Endothelial cell of umbilical vein (primary cell): ENCODE results near the gene SNORC.
A peak's percentile ranks its signal among the peaks of the same experiment; 100 is the strongest.

Experiments
- EZH2 ChIP-seq: IDR thresholded peaks from 2 replicates; pipeline ENCODE4 v1.6.1; 2012; ENCODE audit warnings: borderline replicate concordance, low read depth, mild to moderate bottlenecking, moderate library complexity, low read length, inconsistent platforms; ENCODE audit not compliant: severe bottlenecking
- FOS ChIP-seq: IDR thresholded peaks from 2 replicates; pipeline ENCODE4 v1.6.1; 2011; ENCODE audit warnings: mild to moderate bottlenecking, low read length, moderate library complexity, borderline replicate concordance; ENCODE audit not compliant: insufficient read depth
- GATA2 ChIP-seq: IDR thresholded peaks from 2 replicates; pipeline ENCODE4 v1.7.0; 2011; ENCODE audit warnings: low read depth, mild to moderate bottlenecking, moderate library complexity, mixed read lengths, low read length; ENCODE audit not compliant: insufficient read length, insufficient read depth
- JUN ChIP-seq: IDR thresholded peaks from 2 replicates; pipeline ENCODE4 v1.6.1; 2011; ENCODE audit warnings: borderline replicate concordance, low read depth; ENCODE audit not compliant: insufficient read length, insufficient read depth
- MYC ChIP-seq: IDR thresholded peaks from one replicate; pipeline ENCODE4 v1.6.1; 2011; ENCODE audit warnings: mild to moderate bottlenecking, low read depth, low read length
- POLR2A ChIP-seq: IDR thresholded peaks from 2 replicates; pipeline ENCODE4 v1.6.1; 2012; ENCODE audit warnings: low read depth, mild to moderate bottlenecking, control low read depth, low read length
- POLR2AphosphoS5 ChIP-seq: IDR thresholded peaks from 2 replicates; pipeline ENCODE4 v1.6.1; 2012; ENCODE audit warnings: low read depth, mild to moderate bottlenecking, control low read depth, low read length, moderate library complexity; ENCODE audit not compliant: insufficient read depth
- TF ChIP-seq, protein P1 (sequence below), 2 donors: IDR thresholded peaks; 1 replicate in 1 of 2; 2 replicates in 1 of 2; pipeline ENCODE4 v1.5.1; 2011; ENCODE audit warnings: low read length in 2 of 2, mild to moderate bottlenecking in 2 of 2, moderate library complexity in 2 of 2, control low read depth in 1 of 2, inconsistent platforms in 1 of 2, low read depth in 1 of 2; ENCODE audit not compliant: insufficient read depth in 1 of 2; ENCODE audit errors: extremely low read depth in 1 of 2
- TF ChIP-seq, protein P2 (sequence below): IDR thresholded peaks from 2 replicates; pipeline ENCODE4 v1.6.1; 2011; ENCODE audit not compliant: insufficient read depth, insufficient read length

DNA sequence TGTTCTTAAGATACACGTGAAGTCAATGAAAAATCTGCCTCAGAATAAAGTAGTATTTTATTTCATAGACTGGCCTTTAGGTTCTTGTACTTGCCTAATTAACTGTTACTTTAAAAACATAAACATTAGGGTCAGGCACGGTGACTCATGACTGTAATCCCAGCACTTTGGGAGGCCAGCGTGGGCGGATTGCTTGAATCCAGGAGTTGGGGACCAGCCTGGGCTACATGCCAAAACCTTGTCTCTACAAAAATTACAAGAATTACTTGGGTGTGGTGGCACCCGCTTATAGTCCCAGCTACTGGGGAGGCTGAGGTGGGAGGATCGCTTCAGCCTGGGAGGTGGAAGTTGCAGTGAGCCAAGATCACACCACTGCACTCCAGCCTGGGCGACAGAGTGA is 16.0 kb upstream of the SNORC start:
- TF ChIP-seq, protein P1, sequence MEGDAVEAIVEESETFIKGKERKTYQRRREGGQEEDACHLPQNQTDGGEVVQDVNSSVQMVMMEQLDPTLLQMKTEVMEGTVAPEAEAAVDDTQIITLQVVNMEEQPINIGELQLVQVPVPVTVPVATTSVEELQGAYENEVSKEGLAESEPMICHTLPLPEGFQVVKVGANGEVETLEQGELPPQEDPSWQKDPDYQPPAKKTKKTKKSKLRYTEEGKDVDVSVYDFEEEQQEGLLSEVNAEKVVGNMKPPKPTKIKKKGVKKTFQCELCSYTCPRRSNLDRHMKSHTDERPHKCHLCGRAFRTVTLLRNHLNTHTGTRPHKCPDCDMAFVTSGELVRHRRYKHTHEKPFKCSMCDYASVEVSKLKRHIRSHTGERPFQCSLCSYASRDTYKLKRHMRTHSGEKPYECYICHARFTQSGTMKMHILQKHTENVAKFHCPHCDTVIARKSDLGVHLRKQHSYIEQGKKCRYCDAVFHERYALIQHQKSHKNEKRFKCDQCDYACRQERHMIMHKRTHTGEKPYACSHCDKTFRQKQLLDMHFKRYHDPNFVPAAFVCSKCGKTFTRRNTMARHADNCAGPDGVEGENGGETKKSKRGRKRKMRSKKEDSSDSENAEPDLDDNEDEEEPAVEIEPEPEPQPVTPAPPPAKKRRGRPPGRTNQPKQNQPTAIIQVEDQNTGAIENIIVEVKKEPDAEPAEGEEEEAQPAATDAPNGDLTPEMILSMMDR (IDR thresholded peaks at IDR 0.05; ENCODE audit: extremely low read depth in 1 of 2, insufficient read depth in 1 of 2, low read depth in 1 of 2, low read length in 2 of 2), result no peak
- TF ChIP-seq POLR2A (no peak), EZH2 (no peak), GATA2 (no peak), MYC (no peak), POLR2AphosphoS5 (no peak), FOS (peak; percentile 54), JUN (no peak)
- TF ChIP-seq, protein P2, sequence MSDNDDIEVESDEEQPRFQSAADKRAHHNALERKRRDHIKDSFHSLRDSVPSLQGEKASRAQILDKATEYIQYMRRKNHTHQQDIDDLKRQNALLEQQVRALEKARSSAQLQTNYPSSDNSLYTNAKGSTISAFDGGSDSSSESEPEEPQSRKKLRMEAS, result no peak
